Trophoblast cell (in vitro differentiated cells and primary cell): Measurements from ENCODE around the gene NEU1.

Experiments used
- DNase-seq, 2 donors: peaks; one replicate each; pipeline ENCODE4 v3.0.0-alpha.2; 2016
- H2AFZ ChIP-seq: 2 replicates; pipeline ENCODE4 v1.6.1; 2013; ENCODE audit warnings: low read length, moderate library complexity, mild to moderate bottlenecking; ENCODE audit not compliant: insufficient read depth, poor library complexity
- H2AK5ac ChIP-seq: 2 replicates; pipeline ENCODE4 v1.6.1; 2013; ENCODE audit warnings: mild to moderate bottlenecking, low read length
- H2BK120ac ChIP-seq: 2 replicates; pipeline ENCODE4 v1.6.1; 2013; ENCODE audit warnings: low read length, mild to moderate bottlenecking, moderate library complexity; ENCODE audit not compliant: insufficient read depth, poor library complexity
- H2BK12ac ChIP-seq: 2 replicates; pipeline ENCODE4 v1.6.1; 2013; ENCODE audit warnings: mild to moderate bottlenecking, low read length, moderate library complexity
- H2BK5ac ChIP-seq: 2 replicates; pipeline ENCODE4 v1.6.1; 2013; ENCODE audit warnings: low read length, low read depth, moderate library complexity, mild to moderate bottlenecking; ENCODE audit not compliant: poor library complexity
- H3K14ac ChIP-seq: 2 replicates; pipeline ENCODE4 v1.6.1; 2013; ENCODE audit warnings: mild to moderate bottlenecking, low read length
- H3K18ac ChIP-seq: 2 replicates; pipeline ENCODE4 v1.6.1; 2013; ENCODE audit warnings: mild to moderate bottlenecking, low read length
- H3K23ac ChIP-seq: 2 replicates; pipeline ENCODE4 v1.6.1; 2013; ENCODE audit warnings: low read length
- H3K27ac ChIP-seq: 2 replicates; pipeline ENCODE4 v1.5.1; 2013; ENCODE audit warnings: low read depth, mild to moderate bottlenecking, inconsistent platforms, low read length, moderate library complexity
- H3K27me3 ChIP-seq: 2 replicates; pipeline ENCODE4 v1.6.1; 2013; ENCODE audit warnings: inconsistent platforms, mild to moderate bottlenecking, low read length, moderate library complexity; ENCODE audit not compliant: insufficient read depth
- H3K36me3 ChIP-seq, 2 experiments: 1 replicate in 1 of 2; 2 replicates in 1 of 2; pipeline ENCODE4 v1.6.1; 2013; ENCODE audit warnings: low read length in 2 of 2, mild to moderate bottlenecking in 2 of 2, moderate library complexity in 1 of 2; ENCODE audit not compliant: insufficient read depth in 2 of 2, control insufficient read depth in 1 of 2
- H3K4ac ChIP-seq: 2 replicates; pipeline ENCODE4 v1.6.1; 2013; ENCODE audit warnings: low read depth, mild to moderate bottlenecking, low read length, moderate library complexity
- H3K4me1 ChIP-seq, 2 experiments: 1 replicate in 1 of 2; 2 replicates in 1 of 2; pipeline ENCODE4 v1.6.1; 2013; ENCODE audit warnings: low read length in 2 of 2, mild to moderate bottlenecking in 2 of 2, moderate library complexity in 1 of 2; ENCODE audit not compliant: insufficient read depth in 2 of 2, control insufficient read depth in 1 of 2
- H3K4me2 ChIP-seq: 2 replicates; pipeline ENCODE4 v1.6.1; 2013; ENCODE audit warnings: inconsistent platforms, mild to moderate bottlenecking, low read length, moderate library complexity
- H3K4me3 ChIP-seq: 2 replicates; pipeline ENCODE4 v1.5.1; 2013; ENCODE audit warnings: mild to moderate bottlenecking, low read depth, low read length, inconsistent platforms
- H3K79me1 ChIP-seq: one replicate; pipeline ENCODE4 v1.6.1; 2013; ENCODE audit warnings: low read length
- H3K79me2 ChIP-seq: 2 replicates; pipeline ENCODE4 v1.6.1; 2013; ENCODE audit warnings: low read length, mild to moderate bottlenecking; ENCODE audit not compliant: control insufficient read depth, insufficient read depth, poor library complexity
- H3K9ac ChIP-seq: 2 replicates; pipeline ENCODE4 v1.6.1; 2013; ENCODE audit warnings: mild to moderate bottlenecking, low read length
- H3K9me3 ChIP-seq: 2 replicates; pipeline ENCODE4 v1.6.1; 2013; ENCODE audit warnings: low read depth, mild to moderate bottlenecking, control low read depth, inconsistent platforms, low read length; ENCODE audit not compliant: insufficient read depth
- H4K12ac ChIP-seq: 2 replicates; pipeline ENCODE4 v1.6.1; 2013; ENCODE audit warnings: low read depth, mild to moderate bottlenecking, low read length, moderate library complexity
- H4K8ac ChIP-seq: 2 replicates; pipeline ENCODE4 v1.6.1; 2013; ENCODE audit warnings: low read depth, mild to moderate bottlenecking, low read length, moderate library complexity
- H4K91ac ChIP-seq: one replicate; pipeline ENCODE4 v1.6.1; 2013; ENCODE audit warnings: low read depth, mild to moderate bottlenecking, low read length, moderate library complexity
- WGBS: extraction: QIAGEN DNeasy Blood & Tissue Kit; methylation state at CpG from one replicate; pipeline ENCODE4 v1.1.7; 2013; ENCODE audit warnings: missing lambda C conversion rate; ENCODE audit not compliant: insufficient read length, insufficient coverage; ENCODE audit errors: extremely low coverage; 5-methylcytosine and 5-hydroxymethylcytosine counted together

The NEU1 gene

GRCh38 chr6:31875877-31876276 lies 13.3 kb upstream of the NEU1 start:
- H2AK5ac ChIP-seq: no peak overlapping the region
- no peak overlapping the region for H3K27ac ChIP-seq
- H2BK120ac ChIP-seq: no peak overlapping the region
- H4K8ac ChIP-seq: no peak overlapping the region
- H3K18ac ChIP-seq: no peak overlapping the region
- no peak overlapping the region for H3K4me3 ChIP-seq
- no CpG with 5 or more reads among the region's 5 CpGs for WGBS
- no peaks in the 10 kb centered on the region for H3K9me3 ChIP-seq
- H2AFZ ChIP-seq: no peak overlapping the region
- no peak overlapping the region for H2BK12ac ChIP-seq
- no peak overlapping the region for H3K9ac ChIP-seq
- no peak overlapping the region for H3K4ac ChIP-seq
- H4K91ac ChIP-seq: no peak overlapping the region
- H2BK5ac ChIP-seq: no peak overlapping the region
- H3K23ac ChIP-seq: no peak overlapping the region
- peaks cover 15% of the 10 kb centered on the region in 2 experiments for H3K36me3 ChIP-seq
- no peak for DNase-seq
- H3K79me1 ChIP-seq: no peaks in the 10 kb centered on the region
- no peak overlapping the region for H3K14ac ChIP-seq
- no peaks in the 10 kb centered on the region for H3K27me3 ChIP-seq
- no peak overlapping the region for H4K12ac ChIP-seq
- peaks cover 7 to 17% of the 10 kb centered on the region in 2 experiments for H3K4me1 ChIP-seq
- no peak overlapping the region for H3K4me2 ChIP-seq
- H3K79me2 ChIP-seq: no peaks in the 10 kb centered on the region

GRCh38 chr6:31874836-31875572 lies 12.4 kb upstream of the NEU1 start:
- DNase-seq: peak; percentile 14 to 39
- WGBS: no CpG with 5 or more reads among the region's 5 CpGs
- Histone ChIP-seq H3K9me3 (no peaks in the 10 kb centered on the region), H2AK5ac (no peak overlapping the region), H3K27me3 (no peaks in the 10 kb centered on the region), H4K12ac (no peak overlapping the region), H2BK120ac (no peak overlapping the region), H4K91ac (no peak overlapping the region), H3K23ac (no peak overlapping the region), H3K9ac (no peak overlapping the region), H3K4ac (no peak overlapping the region), H4K8ac (no peak overlapping the region), H2BK12ac (no peak overlapping the region), H3K27ac (no peak overlapping the region), H2BK5ac (no peak overlapping the region), H3K4me3 (no peak overlapping the region), H2AFZ (no peak overlapping the region), H3K79me1 (no peaks in the 10 kb centered on the region), H3K36me3 (peaks cover 6 to 7% of the 10 kb centered on the region in 2 experiments), H3K14ac (no peak overlapping the region), H3K4me1 (peaks cover 8 to 19% of the 10 kb centered on the region in 2 experiments), H3K18ac (no peak overlapping the region), H3K79me2 (no peaks in the 10 kb centered on the region), H3K4me2 (no peak overlapping the region)

- no peak overlapping the region for H4K91ac ChIP-seq
- H2BK12ac ChIP-seq: no peak overlapping the region
- H3K4me1 ChIP-seq: peaks cover 8 to 19% of the 10 kb centered on the region in 2 experiments
- no peak overlapping the region for H3K9ac ChIP-seq
- H3K27ac ChIP-seq: no peak overlapping the region
- no peak overlapping the region for H3K14ac ChIP-seq
- no peak overlapping the region for H2BK5ac ChIP-seq
- DNase-seq: peak; percentile 68 to 84
- H3K79me2 ChIP-seq: no peaks in the 10 kb centered on the region
- H3K4ac ChIP-seq: no peak overlapping the region
- no peak overlapping the region for H4K12ac ChIP-seq
- H3K4me2 ChIP-seq: no peak overlapping the region
- H3K9me3 ChIP-seq: no peaks in the 10 kb centered on the region
- H3K18ac ChIP-seq: no peak overlapping the region
- H3K23ac ChIP-seq: no peak overlapping the region
- no peak overlapping the region for H4K8ac ChIP-seq
- no peaks in the 10 kb centered on the region for H3K27me3 ChIP-seq
- no peak overlapping the region for H2AFZ ChIP-seq
- no peak overlapping the region for H2BK120ac ChIP-seq
- H3K4me3 ChIP-seq: no peak overlapping the region
- H2AK5ac ChIP-seq: no peak overlapping the region
- WGBS: no CpG with 5 or more reads among the region's 4 CpGs
- no peaks in the 10 kb centered on the region for H3K36me3 ChIP-seq
- no peaks in the 10 kb centered on the region for H3K79me1 ChIP-seq
Observed at GRCh38 chr6:31874084-31874670, 11.6 kb upstream of the NEU1 start.

- Histone ChIP-seq H3K4me1 (peaks cover 8 to 19% of the 10 kb centered on the region in 2 experiments), H2BK5ac (no peak overlapping the region), H3K4me2 (no peak overlapping the region), H3K9ac (no peak overlapping the region), H2BK12ac (no peak overlapping the region), H4K12ac (no peak overlapping the region), H2AK5ac (no peak overlapping the region), H3K79me2 (no peaks in the 10 kb centered on the region), H3K23ac (no peak overlapping the region), H3K79me1 (no peaks in the 10 kb centered on the region), H3K36me3 (no peaks in the 10 kb centered on the region), H3K9me3 (no peaks in the 10 kb centered on the region), H3K27ac (no peak overlapping the region), H3K27me3 (no peaks in the 10 kb centered on the region), H3K4ac (no peak overlapping the region), H2AFZ (no peak overlapping the region), H4K91ac (peak overlapping the region; percentile 40), H3K4me3 (no peak overlapping the region), H4K8ac (no peak overlapping the region), H2BK120ac (no peak overlapping the region), H3K14ac (no peak overlapping the region), H3K18ac (no peak overlapping the region)
- WGBS: no CpG with 5 or more reads among the region's 9 CpGs
- DNase-seq: peak in 1 of 2 donors; percentile 26
Observed at GRCh38 chr6:31871046-31871659, 8.5 kb upstream of the NEU1 start.
